Esophagus squamous epithelium (tissue), 4 donors: ENCODE data around the gene RFTN1.

Experiments used
- CTCF ChIP-seq, 6 experiments: fragments of 450-650 bp in 4 of 6; fragments of 200-600 bp in 2 of 6; sonication (generic) in 2 of 6; IDR thresholded peaks; one replicate each; pipeline ENCODE4 v1.5.1; 2016 to 2019; ENCODE audit warnings: antibody characterized with exemption in 6 of 6, mild to moderate bottlenecking in 4 of 6, moderate library complexity in 4 of 6
- POLR2A ChIP-seq, 4 donors: fragments of 450-650 bp; IDR thresholded peaks; one replicate each; pipeline ENCODE4 v1.6.1; 2017; ENCODE audit warnings: antibody characterized with exemption in 4 of 4, mild to moderate bottlenecking in 4 of 4, moderate library complexity in 3 of 4

GRCh38 chr3:16355828-16356227, 157.7 kb downstream of the RFTN1 start:
- no peak for TF ChIP-seq CTCF (IDR thresholded peaks at IDR 0.05)
- no peak for TF ChIP-seq POLR2A (IDR thresholded peaks at IDR 0.05)
